MM.1S (cell line): ENCODE results near the gene PLBD2.

Experiments
- DNase-seq: peaks from one replicate; pipeline ENCODE4 v3.0.0-alpha.2; 2015
- H2AFZ ChIP-seq: fragments of 300-600 bp; sonication (generic); 2 replicates; pipeline ENCODE4 v1.6.0; 2016; ENCODE audit warnings: antibody characterized with exemption, low read length
- H3F3A ChIP-seq: fragments of 300-600 bp; sonication (generic); 2 replicates; pipeline ENCODE4 v1.6.1; 2016; ENCODE audit warnings: mild to moderate bottlenecking, antibody characterized with exemption, low read length, moderate library complexity, mixed read lengths; ENCODE audit not compliant: insufficient read depth
- H3K27ac ChIP-seq: fragments of 300-600 bp; sonication (generic); 2 replicates; pipeline ENCODE4 v1.5.1; 2016; ENCODE audit warnings: mild to moderate bottlenecking, low read length
- H3K27me3 ChIP-seq: fragments of 300-600 bp; sonication (generic); replicated peaks from 2 replicates; pipeline ENCODE4 v1.6.0; 2016; ENCODE audit warnings: low read length; ENCODE audit not compliant: insufficient read depth
- H3K36me3 ChIP-seq: fragments of 300-600 bp; sonication (generic); replicated peaks from 2 replicates; pipeline ENCODE4 v1.6.1; 2016; ENCODE audit warnings: mild to moderate bottlenecking, low read length, mixed read lengths; ENCODE audit not compliant: insufficient read depth
- H3K4me1 ChIP-seq: fragments of 300-600 bp; sonication (generic); 2 replicates; pipeline ENCODE4 v1.6.1; 2016; ENCODE audit warnings: low read length, mixed read lengths
- H3K4me2 ChIP-seq: fragments of 300-600 bp; sonication (generic); 2 replicates; pipeline ENCODE4 v1.6.0; 2016; ENCODE audit warnings: low read depth, low read length
- H3K4me3 ChIP-seq: fragments of 300-600 bp; sonication (generic); 2 replicates; pipeline ENCODE4 v1.5.1; 2016; ENCODE audit warnings: low read length, mixed read lengths
- H3K79me2 ChIP-seq: fragments of 300-600 bp; sonication (generic); 2 replicates; pipeline ENCODE4 v1.6.1; 2016; ENCODE audit warnings: mixed run types, low read length, mixed read lengths
- H3K9ac ChIP-seq: fragments of 300-600 bp; sonication (generic); 2 replicates; pipeline ENCODE4 v1.6.1; 2016; ENCODE audit warnings: low read length, mixed read lengths
- H3K9me2 ChIP-seq: fragments of 300-600 bp; sonication (generic); replicated peaks from 2 replicates; pipeline ENCODE4 v1.6.1; 2016; ENCODE audit warnings: mild to moderate bottlenecking, low read length, mixed read lengths; ENCODE audit not compliant: insufficient read depth
- H3K9me3 ChIP-seq: fragments of 300-600 bp; sonication (generic); replicated peaks from 2 replicates; pipeline ENCODE4 v1.6.1; 2016; ENCODE audit warnings: mild to moderate bottlenecking, low read length, mixed read lengths; ENCODE audit not compliant: insufficient read depth
- H4K20me1 ChIP-seq: fragments of 300-600 bp; sonication (generic); 2 replicates; pipeline ENCODE4 v1.6.1; 2016; ENCODE audit warnings: mild to moderate bottlenecking, low read length, moderate library complexity, mixed read lengths; ENCODE audit not compliant: insufficient read depth
- EZH2 ChIP-seq: fragments of 300-600 bp; sonication (generic); optimal IDR thresholded peaks from 2 replicates; pipeline ENCODE3; 2017; ENCODE audit warnings: low read depth, mild to moderate bottlenecking, antibody characterized with exemption, low read length, mixed read lengths
- EZH2phosphoT487 ChIP-seq: fragments of 300-600 bp; sonication (generic); IDR thresholded peaks from 2 replicates; pipeline ENCODE4 v1.6.1; 2018; ENCODE audit warnings: antibody characterized with exemption, low read length
- TF ChIP-seq, protein P1 (sequence below): fragments of 300-600 bp; sonication (generic); IDR thresholded peaks from 2 replicates; pipeline ENCODE4 v1.5.1; 2016; ENCODE audit warnings: antibody characterized with exemption, low read length, mixed read lengths

Gene PLBD2

DNA sequence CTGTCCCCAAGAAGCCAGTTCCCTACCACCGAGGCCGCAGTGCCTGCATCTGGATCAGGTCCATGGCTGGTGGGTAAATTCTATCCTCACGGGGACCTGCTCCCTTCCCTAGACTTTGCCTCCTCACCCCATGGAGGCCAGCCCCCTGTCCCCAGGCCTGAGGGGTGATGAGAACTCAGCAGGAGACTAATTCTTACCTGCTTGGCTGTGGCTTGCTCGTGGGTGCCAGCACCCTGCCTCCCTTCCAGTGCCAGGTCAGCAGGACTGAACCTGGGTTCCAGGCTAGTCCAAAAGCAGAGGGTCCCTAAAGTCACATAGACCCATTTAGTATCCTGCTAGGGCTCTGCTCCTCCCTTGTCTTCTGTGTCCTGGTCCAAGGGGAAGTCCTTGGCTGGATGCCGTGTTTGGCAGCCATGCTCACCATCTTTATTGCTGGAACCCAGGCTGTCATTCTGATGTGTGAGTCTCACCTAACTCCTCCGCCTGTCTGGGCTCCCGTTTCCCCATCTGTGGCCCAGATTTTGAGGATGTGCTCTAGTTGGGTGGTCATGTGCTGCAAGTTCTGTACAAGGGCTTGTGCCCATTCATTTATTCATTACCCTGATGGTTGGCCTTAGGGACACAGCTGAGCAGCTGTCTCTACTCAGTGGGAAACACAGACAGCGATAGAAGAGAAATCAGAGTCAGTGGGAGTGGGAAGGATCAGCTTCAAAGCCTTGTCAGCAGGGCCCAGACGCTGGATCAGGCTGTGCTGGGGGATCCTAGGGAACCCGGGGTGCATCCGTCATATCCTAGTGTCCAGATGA lies 949 bp downstream of the PLBD2 start:
- Histone ChIP-seq H3K4me2 (peak overlapping the region; percentile 59), H3K27ac (no peak overlapping the region), H3K27me3 (no peaks in the 10 kb centered on the region), H3K79me2 (no peaks in the 10 kb centered on the region), H3K36me3 (no peaks in the 10 kb centered on the region), H3K9me2 (no peaks in the 10 kb centered on the region), H3K9me3 (no peaks in the 10 kb centered on the region), H3K4me3 (peak overlapping the region; percentile 69), H3K4me1 (no peaks in the 10 kb centered on the region), H3F3A (no peaks in the 10 kb centered on the region), H2AFZ (peak overlapping the region; percentile 56), H3K9ac (peak overlapping the region; percentile 48; the same call in 1 of the 2 replicates), H4K20me1 (no peaks in the 10 kb centered on the region)
- DNase-seq, result no peak
- TF ChIP-seq, protein P1, sequence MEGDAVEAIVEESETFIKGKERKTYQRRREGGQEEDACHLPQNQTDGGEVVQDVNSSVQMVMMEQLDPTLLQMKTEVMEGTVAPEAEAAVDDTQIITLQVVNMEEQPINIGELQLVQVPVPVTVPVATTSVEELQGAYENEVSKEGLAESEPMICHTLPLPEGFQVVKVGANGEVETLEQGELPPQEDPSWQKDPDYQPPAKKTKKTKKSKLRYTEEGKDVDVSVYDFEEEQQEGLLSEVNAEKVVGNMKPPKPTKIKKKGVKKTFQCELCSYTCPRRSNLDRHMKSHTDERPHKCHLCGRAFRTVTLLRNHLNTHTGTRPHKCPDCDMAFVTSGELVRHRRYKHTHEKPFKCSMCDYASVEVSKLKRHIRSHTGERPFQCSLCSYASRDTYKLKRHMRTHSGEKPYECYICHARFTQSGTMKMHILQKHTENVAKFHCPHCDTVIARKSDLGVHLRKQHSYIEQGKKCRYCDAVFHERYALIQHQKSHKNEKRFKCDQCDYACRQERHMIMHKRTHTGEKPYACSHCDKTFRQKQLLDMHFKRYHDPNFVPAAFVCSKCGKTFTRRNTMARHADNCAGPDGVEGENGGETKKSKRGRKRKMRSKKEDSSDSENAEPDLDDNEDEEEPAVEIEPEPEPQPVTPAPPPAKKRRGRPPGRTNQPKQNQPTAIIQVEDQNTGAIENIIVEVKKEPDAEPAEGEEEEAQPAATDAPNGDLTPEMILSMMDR, result no peak
- TF ChIP-seq EZH2phosphoT487 (no peak), EZH2 (no peak)

GRCh38 chr12:113359939-113360748 lies 1.8 kb downstream of the PLBD2 start:
- H3K9me3 ChIP-seq, result no peaks in the 10 kb centered on the region
- no peak overlapping the region for H3K27ac ChIP-seq
- no peaks in the 10 kb centered on the region for H3K9me2 ChIP-seq
- H3K4me3 ChIP-seq, result no peak overlapping the region
- no peaks in the 10 kb centered on the region for H3K27me3 ChIP-seq
- H2AFZ ChIP-seq, result no peak overlapping the region
- H3K4me2 ChIP-seq, result no peak overlapping the region
- no peaks in the 10 kb centered on the region for H3F3A ChIP-seq
- no peak for DNase-seq
- H3K79me2 ChIP-seq, result no peaks in the 10 kb centered on the region
- no peaks in the 10 kb centered on the region for H3K4me1 ChIP-seq
- no peaks in the 10 kb centered on the region for H4K20me1 ChIP-seq
- no peaks in the 10 kb centered on the region for H3K36me3 ChIP-seq
- no peak overlapping the region for H3K9ac ChIP-seq
- TF ChIP-seq, protein P1, result no peak
- TF ChIP-seq EZH2 (no peak), EZH2phosphoT487 (no peak)

DNA sequence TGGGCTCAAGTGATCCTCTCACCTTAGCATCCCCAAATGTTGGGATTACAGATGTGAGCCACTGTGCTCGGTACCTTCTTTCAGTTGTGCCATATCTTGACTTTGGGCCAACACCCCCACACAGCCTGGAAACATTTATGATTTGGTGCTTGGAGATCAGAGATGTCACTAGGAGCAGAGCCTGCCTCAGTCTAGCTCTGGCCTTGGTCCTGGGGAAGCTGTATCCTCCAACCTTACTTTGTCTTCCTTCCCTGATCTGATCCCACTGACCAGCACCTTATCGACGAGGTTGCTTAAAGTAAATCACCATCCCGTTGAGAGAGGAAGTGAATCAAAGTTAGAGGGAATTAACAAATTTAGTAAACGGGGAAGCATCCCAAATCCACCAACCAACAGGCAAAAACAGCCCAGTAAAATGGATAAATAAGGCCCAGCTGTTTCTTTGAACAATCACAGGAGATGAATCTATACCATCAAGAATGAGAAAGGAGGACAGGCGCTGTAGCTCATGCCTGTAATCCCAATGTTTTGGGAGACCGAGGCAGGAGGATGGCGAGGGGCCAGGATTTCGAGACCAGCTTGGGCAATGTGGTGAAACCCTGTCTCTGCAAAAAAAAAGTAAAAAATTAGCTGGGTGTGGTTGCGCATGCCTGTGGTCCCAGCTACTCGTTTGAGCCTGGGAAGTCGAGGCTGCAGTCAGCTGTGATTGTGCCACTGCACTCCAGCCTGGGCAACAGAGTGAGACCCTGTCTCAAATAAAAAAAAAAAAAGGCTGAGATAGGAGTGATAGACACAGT lies 3.4 kb downstream of the PLBD2 start:
- H3K79me2 ChIP-seq, result no peaks in the 10 kb centered on the region
- TF ChIP-seq, protein P1, result no peak
- no peak for TF ChIP-seq EZH2phosphoT487
- no peak for TF ChIP-seq EZH2

More for the DNA sequence above, 3.4 kb downstream of the PLBD2 start:
- no peaks in the 10 kb centered on the region for H3K9me3 ChIP-seq
- no peaks in the 10 kb centered on the region for H3F3A ChIP-seq
- no peak overlapping the region for H3K27ac ChIP-seq
- H3K4me1 ChIP-seq, result no peaks in the 10 kb centered on the region
- no peaks in the 10 kb centered on the region for H4K20me1 ChIP-seq
- H3K4me3 ChIP-seq, result no peak overlapping the region
- H3K4me2 ChIP-seq, result no peak overlapping the region
- no peaks in the 10 kb centered on the region for H3K27me3 ChIP-seq
- no peak overlapping the region for H3K9ac ChIP-seq
- H3K36me3 ChIP-seq, result no peaks in the 10 kb centered on the region
- H2AFZ ChIP-seq, result no peak overlapping the region
- DNase-seq, result no peak
- H3K9me2 ChIP-seq, result no peaks in the 10 kb centered on the region
